ENCODE results near the gene ERBIN. TPM values are rescaled to one million over a fixed set of nuclear protein-coding genes. Genes with fewer than 3 reads are reported as not detected.

The ERBIN gene
- total RNA-seq, 2 experiments from 2014 or later: 42.6 to 47.0 TPM

DNA sequence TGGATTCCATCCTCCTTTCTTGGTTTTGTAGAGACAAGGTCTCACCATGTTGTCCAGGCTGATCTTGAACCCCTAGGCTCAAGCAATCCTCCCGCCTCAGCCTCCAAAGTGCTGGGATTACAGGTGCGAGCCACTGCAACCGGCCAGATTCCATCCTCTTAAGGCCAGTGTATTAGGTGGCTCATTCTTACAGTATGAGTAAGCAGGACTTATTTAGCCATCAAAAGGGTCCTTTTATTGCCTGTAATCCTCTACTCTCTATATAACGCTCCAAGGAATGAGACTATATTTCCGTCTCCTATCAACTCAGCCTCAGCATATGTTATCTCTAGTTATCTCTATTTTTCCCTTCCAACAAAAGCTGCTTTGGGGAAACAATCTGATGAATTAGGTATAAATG lies 3.0 kb upstream of the ERBIN start:
- Mint-ChIP-seq H3K4me1 (ENCODE audit: low read depth) (peaks cover 15% of the 10 kb centered on the region), H3K36me3 (peaks cover 5% of the 10 kb centered on the region), H3K27me3 (no peaks in the 10 kb centered on the region), H3K27ac (no peak overlapping the region), H3K4me3 (no peak overlapping the region), H3K9me3 (no peaks in the 10 kb centered on the region)
- no peak for DNase-seq
- CTCF ChIA-PET: interaction anchor here (0.9 kb wide), 1 partner anchor 163 kb away, joined by 3 read pairs; no protein-coding TSS in a partner anchor
- POLR2A ChIA-PET: no interaction called here
- intact Hi-C loops (cut with micrococcal nuclease): no loop called here

DNA sequence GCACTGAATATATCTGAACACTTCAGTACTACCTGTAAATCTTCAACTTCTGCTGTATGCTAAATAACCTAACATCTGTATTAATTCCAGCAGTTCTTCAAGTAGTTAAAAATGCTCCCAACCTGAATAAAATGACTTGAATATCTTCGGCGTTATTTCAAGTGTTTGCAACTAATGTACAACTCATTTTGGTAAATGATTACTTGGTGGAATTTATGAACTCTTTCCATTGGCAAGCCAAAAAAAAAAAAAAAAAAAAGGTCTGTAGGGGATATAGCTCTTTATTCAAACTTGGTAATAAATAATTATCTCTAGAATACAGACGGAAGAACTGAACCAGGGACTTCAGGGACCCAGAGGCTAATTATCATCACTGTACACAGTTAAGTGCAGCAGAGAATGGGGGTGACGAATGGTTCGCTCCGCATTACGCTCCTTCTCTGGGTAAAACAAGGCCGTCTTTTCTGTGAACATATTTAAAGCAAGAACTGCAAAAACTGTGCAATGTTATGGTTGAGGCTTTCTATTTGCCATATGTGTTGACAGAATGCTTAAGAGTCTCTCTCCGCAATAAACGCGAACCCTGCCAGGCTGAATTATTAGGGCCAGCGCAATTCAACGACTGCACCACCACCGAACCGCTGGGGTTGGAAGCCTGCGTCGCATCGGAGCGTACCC lies 1.9 kb upstream of the ERBIN start:
- no peaks in the 10 kb centered on the region for H3K9me3 Mint-ChIP-seq
- peaks cover 5% of the 10 kb centered on the region for H3K36me3 Mint-ChIP-seq
- H3K4me3 Mint-ChIP-seq: peak overlapping the region; percentile 78
- H3K4me1 Mint-ChIP-seq (ENCODE audit: low read depth): peaks cover 18% of the 10 kb centered on the region
- peak overlapping the region; percentile 80 for H3K27ac Mint-ChIP-seq
- intact Hi-C loops (cut with micrococcal nuclease): loop anchor here (1.0 to 5.0 kb wide), 6 partner anchors 47 to 887 kb away; partner anchors contain the start of genes CENPK and PPWD1
- ChIA-PET CTCF (interaction anchor here (0.8 to 0.9 kb wide), 3 partner anchors 10 to 247 kb away, joined by 3 read pairs; no protein-coding TSS in a partner anchor), POLR2A (interaction anchor here (0.5 to 2.1 kb wide), 8 partner anchors 37 to 220 kb away, joined by 3 to 6 read pairs (median 4); partner anchors contain the start of genes NLN and SGTB)
- DNase-seq: no peak
- no peaks in the 10 kb centered on the region for H3K27me3 Mint-ChIP-seq

DNA sequence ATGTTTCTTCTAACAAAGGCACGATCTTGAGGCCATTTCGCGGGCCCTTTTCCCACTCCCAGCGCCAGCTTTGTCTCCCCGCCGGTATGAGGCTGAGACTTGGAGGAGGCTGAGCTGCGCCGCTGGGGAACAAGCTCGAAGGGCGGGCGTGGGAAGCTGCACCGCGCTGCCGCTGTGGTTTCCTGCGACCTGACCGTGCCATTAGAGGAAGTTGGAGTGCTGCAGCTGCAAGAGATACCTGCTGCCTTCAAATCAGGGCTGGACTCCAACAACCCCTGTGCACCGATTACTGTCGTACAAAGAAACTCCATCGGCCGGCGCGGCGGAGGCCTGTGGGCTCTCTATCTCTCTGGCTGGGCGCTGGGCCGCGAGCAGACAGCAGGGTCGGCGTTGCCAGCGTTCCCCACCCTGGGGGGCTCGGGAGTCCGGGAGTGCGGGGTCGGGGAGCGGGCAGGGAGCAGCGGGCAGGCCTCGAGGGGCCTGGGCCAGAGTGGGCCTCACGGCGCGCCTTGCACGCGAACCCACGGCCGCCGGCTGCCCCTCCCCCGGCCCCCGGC lies 1.3 kb upstream of the ERBIN start:
- ChIA-PET POLR2A (interaction anchor here (0.6 to 2.1 kb wide), 9 partner anchors 37 to 220 kb away, joined by 3 to 6 read pairs (median 3); no protein-coding TSS in a partner anchor), CTCF (no interaction called here)
- Mint-ChIP-seq H3K4me1 (ENCODE audit: low read depth) (peaks cover 24% of the 10 kb centered on the region), H3K4me3 (peak overlapping the region; percentile 78), H3K9me3 (no peaks in the 10 kb centered on the region), H3K27me3 (no peaks in the 10 kb centered on the region), H3K36me3 (peaks cover 5% of the 10 kb centered on the region), H3K27ac (peak overlapping the region; percentile 80)
- intact Hi-C loops (cut with micrococcal nuclease): loop anchor here (1.0 to 5.0 kb wide), 6 partner anchors 48 to 888 kb away; partner anchors contain the start of genes CENPK and PPWD1
- DNase-seq: peak; percentile 85

DNA sequence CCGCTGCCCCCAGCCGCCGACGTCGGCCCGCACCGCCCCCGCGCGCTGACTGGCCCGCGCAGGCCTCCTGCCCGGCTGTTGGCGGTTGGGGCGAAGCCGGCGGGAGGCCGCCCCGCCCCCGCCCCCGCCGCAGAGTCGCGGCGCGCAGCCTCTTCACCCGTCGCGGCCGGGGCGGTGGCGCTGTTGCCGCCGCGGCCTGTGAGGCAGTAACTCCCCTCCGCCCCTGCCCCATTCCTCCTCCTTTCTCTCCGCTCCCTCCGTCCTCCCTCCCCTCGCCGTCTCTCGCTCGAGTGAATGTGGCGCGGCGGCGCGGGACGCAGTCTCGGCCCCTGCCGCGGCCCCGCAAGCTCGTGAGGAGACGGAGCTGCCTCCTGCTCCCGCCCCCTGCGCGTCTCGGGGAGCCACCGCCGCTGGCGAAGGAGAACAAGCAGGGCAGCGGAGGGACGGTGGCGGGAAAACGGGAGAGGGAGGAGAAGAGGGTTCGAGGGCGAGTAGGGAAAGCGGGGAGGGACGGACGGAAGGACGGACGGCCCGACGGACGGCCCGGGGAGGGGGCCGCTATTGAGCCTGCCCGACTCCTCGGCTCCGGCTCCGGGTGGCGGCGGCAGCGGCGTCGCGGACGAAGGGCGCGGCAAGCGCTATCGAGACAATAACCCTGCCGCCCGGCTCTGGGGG lies 637 bp upstream of the ERBIN start:
- H3K27me3 Mint-ChIP-seq: no peaks in the 10 kb centered on the region
- H3K4me3 Mint-ChIP-seq: peak overlapping the region; percentile 89
- intact Hi-C loops (cut with micrococcal nuclease): loop anchor here (1.0 to 5.0 kb wide), 10 partner anchors 48 to 888 kb away; partner anchors contain the start of genes CENPK, PPWD1, SHLD3 and TRAPPC13
- H3K36me3 Mint-ChIP-seq: peaks cover 5% of the 10 kb centered on the region
- POLR2A ChIA-PET: interaction anchor here (0.7 to 2.1 kb wide), 8 partner anchors 47 to 302 kb away, joined by 3 to 6 read pairs (median 4); partner anchors contain the start of genes SREK1 and TRIM23
- peak overlapping the region; percentile 98 for H3K27ac Mint-ChIP-seq
- peak; percentile 81 for DNase-seq
- CTCF ChIA-PET: interaction anchor here (0.7 to 1.3 kb wide), 4 partner anchors 36 to 219 kb away, joined by 3 read pairs; partner anchors contain the start of gene SREK1
- H3K9me3 Mint-ChIP-seq: no peaks in the 10 kb centered on the region
- peaks cover 30% of the 10 kb centered on the region for H3K4me1 Mint-ChIP-seq (ENCODE audit: low read depth)

DNA sequence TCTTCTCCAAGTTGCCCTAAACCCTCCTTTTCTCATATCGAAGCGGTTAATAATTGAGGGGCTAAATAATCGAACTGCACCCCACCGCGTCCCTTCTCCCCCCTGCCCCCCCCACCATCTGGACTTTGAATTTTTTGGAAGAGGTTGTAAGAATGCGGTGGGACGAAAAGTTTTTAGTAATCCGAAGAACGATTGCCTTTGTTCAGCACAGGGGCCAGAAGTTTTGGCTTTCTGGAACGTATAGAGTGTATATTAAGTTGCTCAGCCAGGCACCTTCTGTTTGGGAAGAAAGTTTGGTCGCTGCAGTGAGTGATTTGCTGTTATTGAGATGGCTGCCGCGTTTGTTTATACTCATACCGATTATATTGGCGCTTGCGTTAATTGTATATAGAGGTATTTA lies 518 bp downstream of the ERBIN start:
- H3K4me1 Mint-ChIP-seq (ENCODE audit: low read depth): peaks cover 36% of the 10 kb centered on the region
- POLR2A ChIA-PET: interaction anchor here (0.5 to 2.1 kb wide), 8 partner anchors 9 to 303 kb away, joined by 3 to 6 read pairs (median 3); partner anchors contain the start of gene TRIM23
- peaks cover 5% of the 10 kb centered on the region for H3K36me3 Mint-ChIP-seq
- DNase-seq: peak; percentile 28
- no peaks in the 10 kb centered on the region for H3K27me3 Mint-ChIP-seq
- H3K9me3 Mint-ChIP-seq: no peaks in the 10 kb centered on the region
- peak overlapping the region; percentile 98 for H3K27ac Mint-ChIP-seq
- peak overlapping the region; percentile 89 for H3K4me3 Mint-ChIP-seq
- CTCF ChIA-PET: interaction anchor here (1.0 to 1.3 kb wide), 3 partner anchors 35 to 217 kb away, joined by 3 read pairs; partner anchors contain the start of gene SREK1
- intact Hi-C loops (cut with micrococcal nuclease): loop anchor here (1.0 to 5.0 kb wide), 10 partner anchors 34 to 890 kb away; partner anchors contain the start of genes CENPK, PPWD1, SHLD3 and SREK1

DNA sequence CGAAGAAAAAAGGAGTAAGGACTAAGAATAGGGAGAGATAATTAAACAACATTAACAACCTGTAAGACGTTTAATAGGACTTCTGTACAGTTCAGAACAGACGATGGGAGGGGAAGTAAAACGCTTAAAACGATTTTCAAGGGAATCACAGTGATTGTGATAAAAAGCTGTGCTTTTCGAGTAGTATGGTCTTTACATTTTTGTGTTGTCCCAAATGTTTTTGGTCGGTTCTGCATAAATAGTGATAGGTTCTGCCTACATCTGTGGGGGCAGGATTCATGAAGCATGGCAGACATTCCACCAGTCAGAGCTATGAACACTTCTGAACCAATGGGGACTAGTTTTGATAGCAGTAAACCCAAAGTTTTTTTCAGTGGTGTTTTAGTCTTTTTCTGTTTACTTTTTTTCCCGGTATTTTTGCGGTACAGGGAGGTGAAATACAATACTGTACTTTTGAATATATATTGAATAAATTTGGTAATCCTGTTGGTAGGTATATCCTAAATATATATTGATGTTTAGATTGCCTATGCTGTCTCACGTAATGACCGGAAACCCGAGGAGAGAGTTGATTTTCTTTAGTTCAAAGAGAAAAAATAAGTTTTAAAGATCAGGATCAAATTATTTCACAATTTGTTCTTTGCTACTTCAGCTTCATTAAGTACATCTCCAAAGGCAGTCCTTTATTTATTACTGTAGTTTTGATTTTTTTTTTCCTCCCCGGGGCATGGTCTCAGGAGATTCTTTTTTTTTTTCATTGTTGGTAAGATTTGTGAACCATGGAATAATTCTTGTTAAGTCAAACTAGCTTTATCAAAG lies 1.3 kb downstream of the ERBIN start:
- Mint-ChIP-seq H3K36me3 (peaks cover 6% of the 10 kb centered on the region), H3K9me3 (no peaks in the 10 kb centered on the region), H3K27ac (peak overlapping the region; percentile 98), H3K27me3 (no peaks in the 10 kb centered on the region), H3K4me1 (ENCODE audit: low read depth) (peaks cover 41% of the 10 kb centered on the region), H3K4me3 (peak overlapping the region; percentile 89)
- ChIA-PET CTCF (interaction anchor here (0.6 kb wide), 3 partner anchors 47 to 185 kb away, joined by 3 to 5 read pairs (median 3); no protein-coding TSS in a partner anchor), POLR2A (interaction anchor here (0.7 kb wide), 1 partner anchor 158 kb away, joined by 3 read pairs; no protein-coding TSS in a partner anchor)
- intact Hi-C loops (cut with micrococcal nuclease): loop anchor here (1.0 to 5.0 kb wide), 10 partner anchors 34 to 890 kb away; partner anchors contain the start of genes CENPK, PPWD1, SHLD3 and SREK1
- DNase-seq: peak; percentile 32

DNA sequence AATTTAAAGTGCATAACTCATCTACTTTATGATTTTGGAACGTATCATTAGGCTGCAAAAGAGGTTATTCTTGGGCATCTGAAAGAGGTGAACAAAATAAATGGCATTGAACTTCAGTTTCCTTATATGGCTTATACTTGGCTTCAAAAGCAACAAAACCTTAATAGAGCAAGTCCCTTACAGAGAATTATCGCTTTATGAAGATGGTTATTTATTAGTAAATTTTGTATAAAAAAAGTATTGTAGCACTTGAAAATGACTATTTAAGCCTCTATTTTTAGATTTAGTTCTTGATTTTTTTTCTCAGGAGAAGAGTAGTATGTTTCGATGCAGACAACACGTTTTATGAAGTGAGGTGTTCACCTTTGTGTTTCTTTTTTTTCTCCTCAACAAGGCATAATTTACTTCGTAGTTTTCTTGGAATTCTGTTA lies 2.0 kb downstream of the ERBIN start:
- Mint-ChIP-seq H3K4me3 (peak overlapping the region; percentile 89), H3K36me3 (peaks cover 6% of the 10 kb centered on the region), H3K27ac (peak overlapping the region; percentile 98), H3K9me3 (no peaks in the 10 kb centered on the region), H3K27me3 (no peaks in the 10 kb centered on the region), H3K4me1 (ENCODE audit: low read depth) (peaks cover 48% of the 10 kb centered on the region)
- intact Hi-C loops (cut with micrococcal nuclease): loop anchor here (5.0 kb wide), 4 partner anchors 51 to 891 kb away; partner anchors contain the start of genes CENPK and PPWD1
- POLR2A ChIA-PET: no interaction called here
- CTCF ChIA-PET: interaction anchor here (0.6 kb wide), 1 partner anchor 109 kb away, joined by 5 read pairs; no protein-coding TSS in a partner anchor
- DNase-seq: no peak

DNA sequence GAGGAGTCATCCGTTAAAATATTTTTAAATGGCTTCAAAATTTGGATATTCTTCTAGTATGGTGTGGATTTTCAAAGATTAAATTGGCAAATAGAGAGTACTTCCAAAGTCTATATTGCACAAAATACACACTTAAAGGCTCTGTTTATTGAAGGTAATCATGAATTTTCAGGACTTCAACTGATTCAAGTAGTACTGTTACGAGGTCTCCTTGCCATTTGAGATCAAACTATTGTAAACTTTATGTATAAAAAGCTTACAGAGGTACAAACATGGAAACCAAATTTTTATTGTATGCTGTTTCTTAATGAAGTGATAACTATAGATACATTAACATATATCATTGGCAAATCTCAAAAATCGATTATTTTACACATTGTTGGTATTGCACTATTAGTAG lies 2.5 kb downstream of the ERBIN start:
- H3K4me1 Mint-ChIP-seq (ENCODE audit: low read depth): peaks cover 47% of the 10 kb centered on the region

DNA sequence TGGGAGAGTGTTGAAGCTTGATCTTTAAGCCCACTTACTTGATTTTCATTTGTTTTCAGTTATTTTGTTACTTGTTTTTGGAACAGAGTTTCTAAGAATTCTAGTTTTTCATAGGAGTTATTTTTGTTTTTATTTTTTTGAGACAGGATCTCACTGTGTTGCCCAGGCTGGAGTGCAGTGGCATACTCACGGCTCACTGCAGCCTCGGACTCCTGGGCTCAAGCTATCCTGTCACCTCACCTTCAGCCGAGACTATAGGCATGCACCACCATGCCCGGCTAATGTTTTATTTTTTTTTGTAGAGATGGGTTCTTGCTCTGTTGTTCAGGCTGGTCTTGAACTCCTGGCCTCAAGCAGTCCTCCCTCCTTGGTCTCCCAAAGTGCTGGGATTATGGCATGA lies 6.3 kb downstream of the ERBIN start:
- H3K9me3 Mint-ChIP-seq: no peaks in the 10 kb centered on the region
- H3K27ac Mint-ChIP-seq: no peak overlapping the region
- no peak for DNase-seq
- H3K36me3 Mint-ChIP-seq: peaks cover 2% of the 10 kb centered on the region
- peaks cover 70% of the 10 kb centered on the region for H3K4me1 Mint-ChIP-seq (ENCODE audit: low read depth)
- no peaks in the 10 kb centered on the region for H3K27me3 Mint-ChIP-seq
- POLR2A ChIA-PET: no interaction called here
- CTCF ChIA-PET: interaction anchor here (1.5 kb wide), 1 partner anchor 19 kb away, joined by 3 read pairs; no protein-coding TSS in a partner anchor
- intact Hi-C loops (cut with micrococcal nuclease): no loop called here
- no peak overlapping the region for H3K4me3 Mint-ChIP-seq

More for the DNA sequence above, 2.5 kb downstream of the ERBIN start:
- no peak overlapping the region for H3K27ac Mint-ChIP-seq
- H3K9me3 Mint-ChIP-seq: no peaks in the 10 kb centered on the region
- H3K4me3 Mint-ChIP-seq: peak overlapping the region; percentile 89
- intact Hi-C loops (cut with micrococcal nuclease): loop anchor here (5.0 kb wide), 4 partner anchors 52 to 892 kb away; partner anchors contain the start of genes CENPK and PPWD1
- DNase-seq: no peak
- no peaks in the 10 kb centered on the region for H3K27me3 Mint-ChIP-seq
- ChIA-PET CTCF (no interaction called here), POLR2A (no interaction called here)
- H3K36me3 Mint-ChIP-seq: peaks cover 6% of the 10 kb centered on the region

DNA sequence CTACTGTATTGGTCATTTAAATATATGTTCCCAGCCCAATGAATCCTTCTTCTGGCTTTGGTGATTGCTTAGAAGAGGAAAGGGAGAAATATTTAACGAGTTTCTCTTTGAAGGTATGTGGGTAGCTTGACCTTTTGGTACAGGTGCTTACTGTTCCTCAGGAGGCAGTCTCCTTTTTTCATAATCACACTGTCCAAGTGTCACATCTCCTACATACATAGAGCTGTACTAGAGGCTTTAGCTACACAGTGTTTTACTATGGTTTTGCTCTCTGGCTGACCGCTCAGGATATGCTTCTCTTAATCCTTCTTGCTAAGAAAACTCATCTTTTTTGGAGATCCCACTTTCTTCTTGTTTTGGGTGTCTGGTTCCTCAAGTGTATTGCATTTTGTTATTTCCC lies 6.9 kb downstream of the ERBIN start:
- intact Hi-C loops (cut with micrococcal nuclease): no loop called here
- ChIA-PET CTCF (no interaction called here), POLR2A (no interaction called here)
- H3K27me3 Mint-ChIP-seq: no peaks in the 10 kb centered on the region
- H3K9me3 Mint-ChIP-seq: no peaks in the 10 kb centered on the region
- H3K27ac Mint-ChIP-seq: no peak overlapping the region
- peaks cover 70% of the 10 kb centered on the region for H3K4me1 Mint-ChIP-seq (ENCODE audit: low read depth)
- H3K36me3 Mint-ChIP-seq: peaks cover 4% of the 10 kb centered on the region
- H3K4me3 Mint-ChIP-seq: no peak overlapping the region
- DNase-seq: no peak

DNA sequence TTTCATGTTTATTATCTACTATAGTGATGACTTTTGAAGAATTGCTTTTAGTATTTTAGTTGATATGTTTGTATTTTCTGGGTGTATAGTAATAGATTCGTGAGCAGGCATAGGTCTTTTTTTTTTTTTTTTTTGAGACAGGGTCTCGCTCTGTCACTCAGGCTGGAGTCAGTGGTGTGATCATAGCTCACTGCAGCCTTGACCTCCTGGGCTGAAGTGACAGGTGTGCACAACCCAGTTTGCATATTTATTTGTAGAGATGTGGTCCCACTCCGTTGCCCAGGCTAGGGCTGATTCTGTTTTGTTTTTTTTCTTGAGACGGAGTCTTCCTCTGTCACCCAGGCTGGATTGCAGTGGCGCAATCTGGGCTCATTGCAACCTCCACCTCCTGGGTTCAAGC lies 11.9 kb downstream of the ERBIN start:
- intact Hi-C loops (cut with micrococcal nuclease): no loop called here
- H3K4me1 Mint-ChIP-seq (ENCODE audit: low read depth): peaks cover 46% of the 10 kb centered on the region
- DNase-seq: no peak
- CTCF ChIA-PET: no interaction called here
- H3K27ac Mint-ChIP-seq: no peak overlapping the region
- H3K27me3 Mint-ChIP-seq: no peaks in the 10 kb centered on the region
- POLR2A ChIA-PET: no interaction called here
- peaks cover 7% of the 10 kb centered on the region for H3K36me3 Mint-ChIP-seq
- no peaks in the 10 kb centered on the region for H3K9me3 Mint-ChIP-seq
- no peak overlapping the region for H3K4me3 Mint-ChIP-seq
